NB4 (cell line): ENCODE measurements around the gene M1AP.

ENCODE experiments used
- DNase-seq: peaks from one replicate; pipeline ENCODE4 v3.0.0; 2010; ENCODE audit warnings: low read depth
- H3K4me3 ChIP-seq: one replicate; pipeline ENCODE4 v1.5.1; 2011; ENCODE audit warnings: mild to moderate bottlenecking, low read depth, low read length, moderate library complexity
- CTCF ChIP-seq: IDR thresholded peaks from one replicate; pipeline ENCODE4 v1.5.1; 2012; ENCODE audit warnings: low read depth, low read length
- MYC ChIP-seq: IDR thresholded peaks from 2 replicates; pipeline ENCODE4 v1.6.1; 2011; ENCODE audit warnings: low read depth, low read length
- POLR2A ChIP-seq: IDR thresholded peaks from 2 replicates; pipeline ENCODE4 v1.6.1; 2011; ENCODE audit warnings: mild to moderate bottlenecking; ENCODE audit not compliant: insufficient read length; ENCODE audit errors: extremely low read depth
- TF ChIP-seq, protein P1 (sequence below): IDR thresholded peaks from 2 replicates; pipeline ENCODE4 v1.6.1; 2011; ENCODE audit warnings: low read depth, low read length

M1AP gene

DNA sequence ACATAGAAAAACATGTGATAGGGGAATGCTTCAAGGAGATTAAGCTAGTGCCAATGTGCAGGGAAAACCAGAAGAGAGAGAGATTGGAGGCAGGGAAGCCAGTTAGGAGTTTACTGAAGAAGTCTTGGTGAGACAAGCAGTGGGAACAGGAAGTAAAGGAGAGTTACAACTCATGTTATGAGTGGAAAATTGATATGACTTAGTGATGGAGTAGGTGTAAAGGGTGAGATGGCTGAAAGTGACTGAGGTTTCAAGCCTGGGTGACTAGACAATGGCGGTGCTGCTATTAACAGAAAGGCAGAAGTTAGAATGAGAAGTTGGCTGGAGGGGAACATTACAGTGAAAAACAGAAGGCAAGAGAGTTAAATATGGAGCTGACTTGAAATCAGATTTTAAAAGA, 77.1 kb downstream of the M1AP start:
- TF ChIP-seq, protein P1, sequence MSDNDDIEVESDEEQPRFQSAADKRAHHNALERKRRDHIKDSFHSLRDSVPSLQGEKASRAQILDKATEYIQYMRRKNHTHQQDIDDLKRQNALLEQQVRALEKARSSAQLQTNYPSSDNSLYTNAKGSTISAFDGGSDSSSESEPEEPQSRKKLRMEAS = no peak
- TF ChIP-seq CTCF (no peak), MYC (no peak), POLR2A (no peak)
- DNase-seq = no peak

DNA sequence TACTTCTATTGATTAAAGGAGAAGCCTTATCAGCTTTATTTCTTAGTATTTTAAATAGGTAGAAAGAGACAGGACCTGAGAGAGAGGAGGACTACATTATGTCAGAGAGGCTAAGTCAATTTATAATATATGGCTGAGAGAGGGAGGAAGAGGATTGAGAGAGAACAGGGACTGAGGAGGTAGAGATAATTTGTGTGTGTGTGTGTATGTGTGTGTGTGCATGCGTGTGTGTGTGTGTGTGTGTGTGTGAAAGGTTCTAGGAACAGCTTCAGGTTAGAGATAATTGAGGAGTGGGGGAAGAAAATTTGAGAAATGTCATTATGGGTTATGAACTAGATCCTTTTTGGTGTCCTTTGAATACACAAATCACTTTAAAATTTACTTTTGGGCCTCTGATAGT, 78.4 kb downstream of the M1AP start:
- DNase-seq = no peak
- H3K4me3 ChIP-seq = no peak overlapping the region
- no peak for TF ChIP-seq POLR2A
- no peak for TF ChIP-seq CTCF
- TF ChIP-seq MYC = no peak
- TF ChIP-seq, protein P1 = no peak

More for the DNA sequence above, 77.1 kb downstream of the M1AP start:
- no peak overlapping the region for H3K4me3 ChIP-seq

- no peak for DNase-seq
- no peak overlapping the region for H3K4me3 ChIP-seq
Measured at GRCh38 chr2:74567881-74568280, 80.2 kb downstream of the M1AP start.

GRCh38 chr2:74566754-74567085, 81.4 kb downstream of the M1AP start:
- TF ChIP-seq CTCF (no peak), POLR2A (no peak)
- H3K4me3 ChIP-seq = no peak overlapping the region
- peak; percentile 45 for DNase-seq

More at GRCh38 chr2:74567881-74568280, 80.2 kb downstream of the M1AP start:
- TF ChIP-seq MYC (no peak), POLR2A (no peak), CTCF (no peak)
- TF ChIP-seq, protein P1 = no peak

- no peak overlapping the region for H3K4me3 ChIP-seq
- TF ChIP-seq MYC (no peak), POLR2A (no peak), CTCF (no peak)
- TF ChIP-seq, protein P1 = no peak
- no peak for DNase-seq
Measured at GRCh38 chr2:74566076-74566753, 81.9 kb downstream of the M1AP start.

DNA sequence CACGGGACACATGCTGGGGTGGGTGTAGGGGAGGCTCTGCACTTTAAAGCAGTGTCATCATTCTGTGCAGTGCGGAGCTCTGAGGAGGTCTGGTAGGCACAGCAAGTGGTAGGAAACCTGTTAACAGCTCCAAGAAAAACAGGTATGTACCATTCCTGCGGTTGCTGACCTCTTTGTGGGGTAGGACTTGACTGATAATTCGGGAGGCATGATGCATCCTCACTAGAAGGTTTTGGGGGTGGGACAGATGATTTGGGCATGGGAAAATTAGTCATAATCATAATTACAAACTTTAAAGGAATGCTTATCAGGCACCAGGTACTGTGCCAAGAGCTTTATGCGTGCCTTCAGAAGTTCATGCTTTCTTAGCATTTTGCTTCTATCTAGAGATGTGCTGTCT, 83.9 kb downstream of the M1AP start:
- no peak for DNase-seq
- no peak overlapping the region for H3K4me3 ChIP-seq
- no peak for TF ChIP-seq MYC
- TF ChIP-seq CTCF = no peak
- no peak for TF ChIP-seq POLR2A
- TF ChIP-seq, protein P1 = no peak
